Esophagus (tissue), 2 donors: Measurements from ENCODE around the gene POMGNT2. TPM values are rescaled to one million over a fixed set of nuclear protein-coding genes. Genes with fewer than 3 reads are reported as not detected.

ENCODE experiments used
- H3K27ac ChIP-seq, 2 donors: one replicate each; pipeline ENCODE4 v1.5.1; 2013; ENCODE audit warnings: low read depth in 2 of 2, mild to moderate bottlenecking in 2 of 2, inconsistent platforms in 1 of 2, low read length in 1 of 2, moderate library complexity in 1 of 2
- H3K27me3 ChIP-seq, 2 donors: one replicate each; pipeline ENCODE4 v1.6.1; 2013; ENCODE audit warnings: low read length in 2 of 2, control low read depth in 1 of 2, mild to moderate bottlenecking in 1 of 2; ENCODE audit not compliant: insufficient read depth in 2 of 2, control insufficient read depth in 1 of 2
- H3K36me3 ChIP-seq, 2 donors: one replicate each; pipeline ENCODE4 v1.6.1; 2013; ENCODE audit warnings: low read length in 1 of 2; ENCODE audit not compliant: control insufficient read depth in 2 of 2, insufficient read depth in 2 of 2
- H3K4me1 ChIP-seq, 2 donors: one replicate each; pipeline ENCODE4 v1.6.1; 2013; ENCODE audit warnings: low read length in 1 of 2; ENCODE audit not compliant: control insufficient read depth in 2 of 2, insufficient read depth in 2 of 2
- H3K4me3 ChIP-seq, 2 donors: one replicate each; pipeline ENCODE4 v1.5.1; 2013; ENCODE audit warnings: low read length in 2 of 2, mild to moderate bottlenecking in 2 of 2, low read depth in 1 of 2, moderate library complexity in 1 of 2
- H3K9me3 ChIP-seq, 2 donors: one replicate each; pipeline ENCODE4 v1.6.1; 2013; ENCODE audit warnings: mild to moderate bottlenecking in 2 of 2, low read depth in 1 of 2, low read length in 1 of 2, moderate library complexity in 1 of 2; ENCODE audit not compliant: control insufficient read depth in 2 of 2, insufficient read depth in 1 of 2
- WGBS, 2 donors: extraction: QIAGEN DNeasy Blood & Tissue Kit; methylation state at CpG; one replicate each; pipeline ENCODE4 v1.1.7; 2013; 5-methylcytosine and 5-hydroxymethylcytosine counted together
- polyA plus RNA-seq, 2 donors: library from polyadenylated mRNA; stranded (reverse); fragments of 200-250 nt; gene quantifications; one replicate each; pipeline ENCODE4 v1.2.3, GENCODE V29; 2013
- donor health status: healthy with polysubstance abuse.
- donor health status: Bipolar disorder and iron deficiency.

POMGNT2 gene
- polyA plus RNA-seq, 2 donors, result 2.0 to 7.2 TPM

DNA sequence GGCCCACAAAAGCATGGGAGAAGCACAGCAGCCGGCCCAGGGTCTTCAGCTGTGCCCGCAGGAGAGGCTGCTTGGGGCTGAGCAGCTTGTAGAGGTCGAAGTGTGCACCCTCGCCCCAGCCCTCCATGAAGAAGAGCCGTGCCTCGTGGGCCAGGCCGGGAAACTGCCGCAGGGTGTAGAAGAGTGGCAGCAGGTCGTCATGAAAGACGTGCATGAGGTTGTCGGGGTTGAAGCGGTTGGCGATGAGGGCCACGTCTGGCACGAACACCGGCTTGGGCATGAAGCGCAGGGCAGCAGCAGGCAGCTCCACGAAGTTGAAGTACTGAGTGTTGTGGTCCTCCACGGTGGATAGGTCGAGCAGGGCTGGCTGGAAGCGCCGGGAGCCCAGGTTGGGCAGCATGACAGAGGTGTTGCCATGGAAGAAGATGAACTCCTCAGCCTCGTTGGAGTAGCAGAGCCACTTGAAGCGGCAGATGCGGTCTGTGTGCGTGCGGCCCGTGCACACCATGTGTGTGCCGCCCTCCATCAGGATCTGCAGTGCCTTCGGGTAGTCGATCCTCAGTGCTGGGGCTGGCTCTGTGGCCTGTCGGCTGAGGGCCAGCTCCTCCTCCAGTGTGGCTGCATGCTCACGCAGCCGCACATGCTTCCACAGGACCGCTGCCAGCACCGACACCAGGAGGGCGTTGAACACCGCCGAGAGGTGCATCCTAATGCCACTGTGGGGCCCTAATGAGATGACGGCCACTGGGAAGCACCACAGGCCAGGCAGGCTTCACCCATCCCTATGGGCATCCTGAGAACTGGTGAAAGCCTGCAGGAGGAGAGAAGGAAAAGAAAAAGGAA is 24.9 kb downstream of the POMGNT2 start:
- WGBS, 2 donors, result 96 to 97% methylated on average over 40 of the region's 40 CpGs
- H3K36me3 ChIP-seq, result peaks cover 3 to 19% of the 10 kb centered on the region in 2 donors
- no peaks in the 10 kb centered on the region for H3K4me1 ChIP-seq
- H3K9me3 ChIP-seq, result no peaks in the 10 kb centered on the region
- no peak overlapping the region for H3K27ac ChIP-seq
- no peak overlapping the region for H3K4me3 ChIP-seq
- H3K27me3 ChIP-seq, result no peaks in the 10 kb centered on the region

DNA sequence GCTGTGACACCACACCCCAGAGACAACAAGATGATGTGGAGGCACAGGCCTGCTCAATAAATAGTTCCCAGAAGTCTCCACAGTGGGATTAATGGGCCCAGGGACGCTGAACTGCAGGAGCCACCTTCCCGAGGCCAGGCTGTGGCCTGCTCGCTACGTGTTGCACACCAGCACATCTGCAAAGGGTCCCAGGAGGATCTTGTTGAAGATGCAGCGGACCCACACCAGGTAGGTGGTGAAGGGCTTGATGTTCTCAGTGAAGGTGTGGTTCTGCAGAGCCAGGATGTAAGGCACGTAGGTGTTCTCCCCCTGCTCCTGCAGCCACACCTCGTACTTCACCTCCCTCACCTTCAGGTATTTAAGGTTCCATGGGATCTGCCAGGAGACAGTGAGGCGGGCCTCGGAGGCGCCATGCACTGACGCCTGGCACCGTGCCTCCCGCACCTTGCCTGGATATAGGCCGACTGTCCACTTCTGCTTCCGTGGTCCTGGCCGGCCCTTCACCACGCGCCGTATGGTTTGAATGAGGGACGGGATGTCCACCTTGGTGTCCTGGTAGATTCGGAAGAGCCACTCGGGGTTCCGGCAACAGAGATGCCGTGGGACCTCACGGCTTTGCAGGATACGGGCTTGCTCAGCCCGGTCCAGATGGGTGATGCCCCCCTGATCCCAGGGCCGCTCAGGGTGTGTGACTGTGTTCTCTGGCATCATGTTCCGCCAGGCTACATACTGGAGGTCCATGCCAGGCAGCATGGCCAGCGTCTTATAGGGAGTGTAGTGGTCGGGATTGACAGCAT is 26.1 kb downstream of the POMGNT2 start:
- H3K27ac ChIP-seq, result no peak overlapping the region
- H3K4me3 ChIP-seq, result no peak overlapping the region
- H3K27me3 ChIP-seq, result no peaks in the 10 kb centered on the region
- 94 to 96% methylated on average over 31 of the region's 31 CpGs for WGBS, 2 donors
- H3K36me3 ChIP-seq, result peaks cover 3 to 19% of the 10 kb centered on the region in 2 donors
- no peaks in the 10 kb centered on the region for H3K9me3 ChIP-seq
- H3K4me1 ChIP-seq, result no peaks in the 10 kb centered on the region

DNA sequence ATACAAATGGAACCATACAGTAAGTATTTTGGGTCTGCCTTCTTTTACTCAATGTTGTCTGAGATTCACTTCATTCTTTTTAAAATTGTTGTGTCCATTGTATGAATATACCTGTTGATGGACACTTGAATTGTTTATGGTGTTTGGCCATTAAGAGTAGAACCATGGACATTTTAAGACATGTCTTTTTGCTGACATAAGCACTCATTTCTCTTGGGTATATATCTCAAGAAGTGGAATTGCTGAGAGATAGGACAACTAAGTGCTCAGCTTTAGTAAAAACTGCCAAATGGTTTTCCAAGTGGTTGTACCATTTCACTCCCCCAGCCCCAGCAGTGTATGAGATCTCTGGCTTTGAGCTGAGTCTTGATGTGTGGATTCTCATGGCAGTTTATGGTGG is 28.2 kb downstream of the POMGNT2 start:
- Histone ChIP-seq H3K36me3 (peaks cover 3 to 19% of the 10 kb centered on the region in 2 donors), H3K9me3 (no peaks in the 10 kb centered on the region), H3K4me3 (no peak overlapping the region), H3K4me1 (no peaks in the 10 kb centered on the region), H3K27me3 (no peaks in the 10 kb centered on the region), H3K27ac (no peak overlapping the region)

DNA sequence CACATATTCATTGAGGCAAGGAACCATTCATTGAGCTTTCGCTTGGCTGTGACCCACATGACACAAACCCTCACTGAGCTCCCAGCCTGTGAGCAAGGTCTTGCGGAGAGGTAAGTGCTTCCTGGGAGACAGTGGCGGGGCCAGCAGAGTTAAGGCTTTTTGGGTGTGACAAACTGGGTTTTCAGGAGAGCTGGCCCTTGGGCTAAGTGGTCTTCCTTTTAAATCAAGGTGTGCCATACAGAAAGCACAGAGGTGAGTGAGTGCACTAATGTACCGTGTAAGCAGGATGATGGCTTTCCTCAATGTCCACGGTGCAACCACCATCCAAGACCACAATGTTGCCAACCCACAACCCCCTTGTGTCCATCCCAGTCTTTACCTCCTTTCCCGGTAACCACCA is 28.6 kb downstream of the POMGNT2 start:
- Histone ChIP-seq H3K27me3 (no peaks in the 10 kb centered on the region), H3K27ac (no peak overlapping the region), H3K36me3 (peaks cover 3 to 19% of the 10 kb centered on the region in 2 donors), H3K4me3 (no peak overlapping the region), H3K4me1 (no peaks in the 10 kb centered on the region), H3K9me3 (no peaks in the 10 kb centered on the region)
- WGBS, 2 donors, result 97 to 98% methylated on average over 6 of the region's 6 CpGs

DNA sequence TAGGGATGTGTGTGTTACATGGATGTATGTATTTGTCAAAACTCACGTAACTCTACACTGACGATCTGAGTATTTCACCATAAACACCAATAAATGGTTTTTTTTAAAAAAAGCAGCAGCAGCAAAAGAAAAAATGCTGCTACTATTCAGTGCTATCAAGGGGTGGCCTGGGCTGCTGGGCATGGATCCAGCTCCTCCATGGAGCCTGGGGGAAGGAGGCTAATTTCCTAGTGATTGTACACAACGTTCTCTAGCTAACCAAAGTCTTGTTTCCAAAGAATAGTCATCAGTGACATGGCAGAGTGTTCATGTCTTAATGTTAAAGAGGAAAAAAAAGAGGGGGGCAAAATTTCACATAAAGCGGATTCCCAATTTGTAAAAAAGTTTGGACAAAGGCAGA is 29.0 kb downstream of the POMGNT2 start:
- H3K4me3 ChIP-seq, result no peak overlapping the region
- H3K27ac ChIP-seq, result no peak overlapping the region
- WGBS, 2 donors, result 78 to 83% methylated on average over 4 of the region's 4 CpGs
- no peaks in the 10 kb centered on the region for H3K4me1 ChIP-seq
- no peaks in the 10 kb centered on the region for H3K9me3 ChIP-seq
- peaks cover 3 to 19% of the 10 kb centered on the region in 2 donors for H3K36me3 ChIP-seq
- no peaks in the 10 kb centered on the region for H3K27me3 ChIP-seq

DNA sequence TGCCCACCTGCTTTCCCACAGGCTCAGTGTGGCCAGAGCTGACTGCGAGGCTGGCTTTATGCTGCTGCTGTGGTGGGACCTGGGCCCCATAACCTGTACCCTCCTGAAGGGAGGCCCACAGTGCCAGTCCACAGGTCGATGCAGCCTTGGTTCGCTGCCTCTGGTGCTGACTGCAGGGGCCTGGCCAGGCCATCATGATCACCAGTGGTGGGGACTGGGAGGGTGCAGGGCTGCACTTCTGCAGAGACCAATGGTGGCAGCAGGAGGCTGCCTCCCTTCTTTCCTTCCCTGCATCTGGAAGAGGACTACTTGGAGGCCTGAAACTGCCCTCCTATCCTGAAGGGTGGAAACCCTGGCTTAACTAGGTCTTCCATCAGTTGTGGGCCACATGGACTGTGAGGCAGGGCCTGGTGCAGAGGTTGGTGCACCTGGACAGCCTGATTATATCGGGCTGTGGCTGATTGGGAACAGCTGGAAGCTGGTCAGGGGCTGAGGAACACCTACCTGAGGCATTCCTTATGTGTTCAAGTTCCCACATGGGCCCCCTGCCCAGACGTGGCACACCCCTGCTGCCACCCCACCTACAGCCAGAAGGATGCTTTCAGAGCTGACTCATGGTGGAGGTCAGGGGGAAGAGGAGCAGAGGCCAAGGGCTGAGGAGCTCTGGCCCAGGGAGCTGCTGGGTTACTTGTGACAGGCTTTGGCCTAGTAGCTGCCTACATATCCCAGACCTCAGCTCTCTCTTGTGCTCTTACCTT is 29.8 kb downstream of the POMGNT2 start:
- H3K27ac ChIP-seq, result no peak overlapping the region
- no peaks in the 10 kb centered on the region for H3K4me1 ChIP-seq
- H3K4me3 ChIP-seq, result no peak overlapping the region
- peaks cover 0 to 3% of the 10 kb centered on the region in 2 donors for H3K9me3 ChIP-seq
- no peaks in the 10 kb centered on the region for H3K27me3 ChIP-seq
- H3K36me3 ChIP-seq, result peaks cover 3 to 17% of the 10 kb centered on the region in 2 donors
- WGBS, 2 donors, result 70 to 76% methylated on average over 5 of the region's 5 CpGs

DNA sequence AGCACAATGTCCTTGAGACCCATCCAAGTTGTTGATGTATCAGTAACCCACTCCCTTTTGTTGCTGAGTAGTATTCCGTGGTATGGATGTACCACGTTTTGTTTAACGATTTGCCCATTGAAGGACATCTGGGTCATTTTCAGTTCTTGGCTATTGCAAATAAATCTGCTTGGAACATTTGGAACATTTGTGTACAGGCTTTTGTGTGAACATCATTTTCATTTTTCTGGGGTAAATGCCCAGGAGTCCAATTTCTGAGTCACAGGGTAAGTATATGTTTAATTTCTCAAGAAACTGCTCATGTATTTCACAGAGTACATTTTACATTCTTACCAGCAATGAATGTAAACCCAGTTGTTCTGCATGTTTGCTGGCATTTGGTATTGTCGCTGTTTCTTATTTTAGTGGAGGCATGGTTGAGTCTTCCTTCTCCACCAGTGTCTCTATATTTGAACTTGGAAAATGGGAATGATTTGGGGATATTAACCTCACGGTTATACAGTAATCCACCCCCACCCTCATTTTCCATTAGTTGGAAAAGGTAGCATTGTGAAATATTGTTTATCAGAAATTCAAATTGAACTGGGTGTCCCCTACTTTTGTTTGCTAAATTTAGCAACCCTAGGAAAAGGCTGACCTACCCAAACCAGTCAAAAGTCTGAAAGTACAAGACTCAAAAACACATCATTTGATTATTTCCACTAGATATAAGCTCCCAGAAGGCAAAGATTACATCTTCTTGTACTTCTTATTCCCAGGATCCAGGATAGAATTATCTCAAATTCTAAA is 30.8 kb downstream of the POMGNT2 start:
- Histone ChIP-seq H3K9me3 (peaks cover 0 to 3% of the 10 kb centered on the region in 2 donors), H3K36me3 (peaks cover 0 to 8% of the 10 kb centered on the region in 2 donors), H3K27me3 (no peaks in the 10 kb centered on the region), H3K27ac (no peak overlapping the region), H3K4me3 (no peak overlapping the region), H3K4me1 (no peaks in the 10 kb centered on the region)
- 88 to 89% methylated on average over 5 of the region's 5 CpGs for WGBS, 2 donors

DNA sequence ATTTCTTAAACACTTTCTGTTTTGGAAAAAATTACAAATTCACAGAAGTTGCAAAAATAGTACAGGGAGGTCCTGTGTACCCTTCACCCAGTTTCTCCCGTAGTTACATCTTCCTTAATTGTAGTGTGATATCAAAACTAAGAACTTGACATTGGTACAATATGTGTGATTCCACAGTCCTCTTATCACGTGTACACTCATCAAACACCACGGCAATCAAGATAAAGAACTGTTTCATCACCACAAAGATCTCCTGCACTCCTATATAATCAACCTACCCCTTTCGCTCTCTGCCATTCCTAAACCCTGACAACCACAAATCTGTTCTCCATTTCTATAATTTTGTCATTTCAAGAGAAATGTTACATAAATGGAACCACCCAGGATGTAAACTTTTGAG is 31.4 kb downstream of the POMGNT2 start:
- Histone ChIP-seq H3K9me3 (peaks cover 0 to 3% of the 10 kb centered on the region in 2 donors), H3K27ac (no peak overlapping the region), H3K27me3 (no peaks in the 10 kb centered on the region), H3K4me1 (no peaks in the 10 kb centered on the region), H3K4me3 (no peak overlapping the region), H3K36me3 (peaks cover 0 to 1% of the 10 kb centered on the region in 2 donors)
- 66 to 70% methylated on average over 4 of the region's 4 CpGs for WGBS, 2 donors

DNA sequence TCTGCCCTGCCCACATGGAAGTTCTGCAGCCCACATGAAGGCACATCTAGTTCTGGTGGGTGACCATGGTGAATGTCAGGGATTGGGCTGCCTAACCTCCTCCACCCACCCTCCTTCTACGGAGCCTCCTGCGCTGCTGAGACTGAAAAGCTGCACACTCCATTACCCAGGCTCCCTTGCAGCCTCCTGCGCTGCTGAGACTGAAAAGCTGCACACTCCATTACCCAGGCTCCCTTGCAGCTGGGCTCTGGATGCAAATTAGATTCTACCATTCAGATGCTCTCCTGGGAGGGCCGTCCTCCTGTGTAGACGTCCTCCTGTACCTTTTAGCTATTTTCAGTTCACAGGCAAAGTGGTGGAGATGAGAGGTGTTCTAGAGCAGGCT is 32.1 kb downstream of the POMGNT2 start:
- H3K4me3 ChIP-seq, result no peak overlapping the region
- H3K27ac ChIP-seq, result no peak overlapping the region
- H3K9me3 ChIP-seq, result peaks cover 0 to 3% of the 10 kb centered on the region in 2 donors
- H3K27me3 ChIP-seq, result no peaks in the 10 kb centered on the region
- no peaks in the 10 kb centered on the region for H3K36me3 ChIP-seq
- no peaks in the 10 kb centered on the region for H3K4me1 ChIP-seq
- whole genome bisulfite sequencing, 2 donors, result 84 to 87% methylated on average over 5 of the region's 5 CpGs
